ENCODE data around the gene COL17A1. TPM values are rescaled to one million over a fixed set of nuclear protein-coding genes. Genes with fewer than 3 reads are reported as not detected.

The COL17A1 gene
- total RNA-seq, 2 donors from 2014 or later: 115 to 249 TPM

- no peak overlapping the region for H3K27ac ChIP-seq
- H3K36me3 ChIP-seq: no peaks in the 10 kb centered on the region
- no peaks in the 10 kb centered on the region for H3K27me3 ChIP-seq
- intact Hi-C loops (cut with DNase I): no loop called here
- H3K9ac ChIP-seq (ENCODE audit: low read depth in 2 of 2, low read length in 2 of 2): no peak overlapping the region
- H3K4me3 ChIP-seq: no peak overlapping the region
- TF ChIP-seq CTCF (IDR thresholded peaks at IDR 0.05): no peak
- no peaks in the 10 kb centered on the region for H3K4me1 ChIP-seq
- no peak for DNase-seq
- H3K9me3 ChIP-seq: no peaks in the 10 kb centered on the region
Measured at GRCh38 chr10:104056619-104057273, 28.9 kb downstream of the COL17A1 start.

GRCh38 chr10:104054430-104054829, 31.2 kb downstream of the COL17A1 start:
- H3K4me1 ChIP-seq: no peaks in the 10 kb centered on the region

GRCh38 chr10:104053201-104053600, 32.5 kb downstream of the COL17A1 start:
- no peaks in the 10 kb centered on the region for H3K36me3 ChIP-seq
- intact Hi-C loops (cut with DNase I): no loop called here
- H3K27ac ChIP-seq: peak overlapping the region; percentile 61
- no peaks in the 10 kb centered on the region for H3K9me3 ChIP-seq
- no peak for TF ChIP-seq CTCF (IDR thresholded peaks at IDR 0.05)
- H3K4me3 ChIP-seq: no peak overlapping the region
- peak overlapping the region in 1 of 2 donors; percentile 30 for H3K9ac ChIP-seq (ENCODE audit: low read depth in 2 of 2, low read length in 2 of 2)
- H3K27me3 ChIP-seq: no peaks in the 10 kb centered on the region
- no peak for DNase-seq
- peaks cover 6% of the 10 kb centered on the region for H3K4me1 ChIP-seq

More at GRCh38 chr10:104054430-104054829, 31.2 kb downstream of the COL17A1 start:
- DNase-seq: no peak
- Histone ChIP-seq H3K9me3 (no peaks in the 10 kb centered on the region), H3K27ac (no peak overlapping the region), H3K36me3 (no peaks in the 10 kb centered on the region), H3K4me3 (no peak overlapping the region), H3K27me3 (no peaks in the 10 kb centered on the region), H3K9ac (ENCODE audit: low read depth in 2 of 2, low read length in 2 of 2) (no peak overlapping the region)
- intact Hi-C loops (cut with DNase I): no loop called here
- no peak for TF ChIP-seq CTCF (IDR thresholded peaks at IDR 0.05)

- Histone ChIP-seq H3K27ac (peak overlapping the region; percentile 75), H3K9ac (ENCODE audit: low read depth in 2 of 2, low read length in 2 of 2) (peak overlapping the region in 1 of 2 donors; percentile 55), H3K9me3 (no peaks in the 10 kb centered on the region), H3K4me3 (no peak overlapping the region), H3K36me3 (no peaks in the 10 kb centered on the region), H3K27me3 (no peaks in the 10 kb centered on the region), H3K4me1 (peaks cover 6% of the 10 kb centered on the region)
- no peak for TF ChIP-seq CTCF (IDR thresholded peaks at IDR 0.05)
- DNase-seq: peak; percentile 95
- intact Hi-C loops (cut with DNase I): no loop called here
Measured at GRCh38 chr10:104052431-104052830, 33.2 kb downstream of the COL17A1 start.

- Histone ChIP-seq H3K36me3 (no peaks in the 10 kb centered on the region), H3K9me3 (no peaks in the 10 kb centered on the region), H3K4me1 (peaks cover 6% of the 10 kb centered on the region), H3K27me3 (no peaks in the 10 kb centered on the region), H3K4me3 (no peak overlapping the region), H3K27ac (peak overlapping the region; percentile 52), H3K9ac (ENCODE audit: low read depth in 2 of 2, low read length in 2 of 2) (peak overlapping the region in 1 of 2 donors; percentile 9)
- peak; percentile 54 for DNase-seq
- TF ChIP-seq CTCF (IDR thresholded peaks at IDR 0.05): no peak
- intact Hi-C loops (cut with DNase I): loop anchor here (5.0 to 10.0 kb wide), 2 partner anchors 75 to 168 kb away; partner anchors contain the start of gene SFR1
Measured at GRCh38 chr10:104049504-104050250, 36.0 kb downstream of the COL17A1 start.

Data from colonic mucosa (tissue), 4 donors.